B cell (primary cell): Measurements from ENCODE around the gene OR9Q1. TPM values are rescaled to one million over a fixed set of nuclear protein-coding genes. Genes with fewer than 3 reads are reported as not detected.
"Not testable (repeated sequence)": the region's sequence is repeated elsewhere in the genome, so short reads cannot be mapped to it uniquely, and the experiment has no call there.

Source experiments
- ATAC-seq: fragments of 200-7000 bp; cut with Tn5 transposase; one replicate; pipeline ENCODE4 v1.10.0; 2021; ENCODE audit warnings: low read depth, mild to moderate bottlenecking, moderate number of reproducible peaks, moderate library complexity
- CTCF ChIA-PET: fragments of 350-600 bp; sonication (Branson Sonifier 250); formaldehyde crosslinking; loops from one replicate; lab custom pipeline; 2021; ENCODE audit warnings: antibody characterized with exemption, inconsistent platforms; lab: Charles Lee
- POLR2A ChIA-PET: fragments of 350-600 bp; sonication (Branson Sonifier 250); formaldehyde crosslinking; loops from one replicate; lab custom pipeline; 2021; ENCODE audit warnings: antibody characterized with exemption; lab: Charles Lee
- DNase-seq: peaks from one replicate; pipeline ENCODE4 v3.0.0; 2013
- H2AFZ ChIP-seq: 2 replicates; pipeline ENCODE4 v1.6.1; 2012; ENCODE audit warnings: mild to moderate bottlenecking, low read depth, low read length; ENCODE audit not compliant: insufficient read depth, poor library complexity, severe bottlenecking
- H3K27ac ChIP-seq, 2 donors: 1 replicate in 1 of 2; 2 replicates in 1 of 2; pipeline ENCODE4 v1.5.1; 2012 to 2013; ENCODE audit warnings: low read length in 2 of 2, mild to moderate bottlenecking in 2 of 2, moderate library complexity in 1 of 2
- H3K27me3 ChIP-seq, 4 experiments: fragments of 200-600 bp in 1 of 4; sonication (generic) in 1 of 4; replicated peaks in 1 of 4; 1 replicate in 2 of 4; 2 replicates in 2 of 4; pipeline versions ENCODE4 v1.6.1 to v1.7.0; 2013 to 2016; ENCODE audit warnings: low read length in 3 of 4, mild to moderate bottlenecking in 2 of 4, mixed read lengths in 1 of 4, moderate library complexity in 1 of 4; ENCODE audit not compliant: insufficient read depth in 4 of 4, control insufficient read depth in 3 of 4; ENCODE audit errors: control extremely low read depth in 1 of 4
- H3K36me3 ChIP-seq, 2 experiments: replicated peaks in 1 of 2; 1 replicate in 1 of 2; 2 replicates in 1 of 2; pipeline versions ENCODE4 v1.6.1 to v1.7.1; 2013; ENCODE audit warnings: low read length in 1 of 2; ENCODE audit not compliant: insufficient read depth in 2 of 2, control insufficient read depth in 1 of 2; ENCODE audit errors: control extremely low read depth in 1 of 2, extremely low read depth in 1 of 2
- H3K4me1 ChIP-seq, 2 donors: fragments of 200-600 bp in 1 of 2; sonication (generic) in 1 of 2; 1 replicate in 1 of 2; 2 replicates in 1 of 2; pipeline versions ENCODE4 v1.5.1 to v1.6.1; 2013 to 2017; ENCODE audit warnings: low read length in 2 of 2; ENCODE audit not compliant: control insufficient read depth in 2 of 2, insufficient read depth in 2 of 2
- H3K4me2 ChIP-seq: replicated peaks from 2 replicates; pipeline ENCODE3; 2012; ENCODE audit warnings: mild to moderate bottlenecking, low read depth, low read length; ENCODE audit not compliant: poor library complexity, severe bottlenecking
- H3K4me3 ChIP-seq, 5 experiments: fragments of 200-600 bp in 1 of 5; sonication (generic) in 1 of 5; 1 replicate in 3 of 5; 2 replicates in 2 of 5; pipeline versions ENCODE4 v1.5.1 to v1.7.0; 2011 to 2016; ENCODE audit warnings: low read length in 4 of 5, mild to moderate bottlenecking in 4 of 5, low read depth in 2 of 5, control low read depth in 1 of 5, moderate library complexity in 1 of 5; ENCODE audit not compliant: insufficient read depth in 1 of 5; ENCODE audit errors: control extremely low read depth in 1 of 5, extremely low read depth in 1 of 5
- H3K79me2 ChIP-seq: fragments of 200-600 bp; sonication (generic); one replicate; pipeline ENCODE4 v1.6.0; 2016; ENCODE audit warnings: low read length; ENCODE audit not compliant: control insufficient read depth, insufficient read depth
- H3K9ac ChIP-seq: fragments of 200-600 bp; sonication (generic); 2 replicates; pipeline ENCODE4 v1.6.1; 2017; ENCODE audit warnings: mild to moderate bottlenecking, low read length, moderate library complexity
- H3K9me3 ChIP-seq, 3 donors: one replicate each; pipeline versions ENCODE4 v1.6.1 to v1.7.1; 2013; ENCODE audit warnings: low read length in 2 of 3; ENCODE audit not compliant: control insufficient read depth in 2 of 3, insufficient read depth in 1 of 3; ENCODE audit errors: control extremely low read depth in 1 of 3
- H4K20me1 ChIP-seq: 2 replicates; pipeline ENCODE4 v1.6.0; 2012; ENCODE audit warnings: mild to moderate bottlenecking, low read length; ENCODE audit not compliant: insufficient read depth, control insufficient read depth, poor library complexity, severe bottlenecking
- H3K27ac Mint-ChIP-seq: one replicate; pipeline ENCODE4 v1.8.0; 2021; ENCODE audit warnings: mixed read lengths
- H3K27me3 Mint-ChIP-seq: one replicate; pipeline ENCODE4 v1.8.0; 2021; ENCODE audit warnings: mixed read lengths
- H3K4me1 Mint-ChIP-seq: one replicate; pipeline ENCODE4 v1.8.0; 2021; ENCODE audit warnings: mixed read lengths
- H3K4me3 Mint-ChIP-seq: one replicate; pipeline ENCODE4 v1.8.0; 2021; ENCODE audit warnings: mixed read lengths
- H3K9me3 Mint-ChIP-seq: one replicate; pipeline ENCODE4 v1.8.0; 2022; ENCODE audit warnings: mixed read lengths; ENCODE audit not compliant: insufficient read depth
- CTCF ChIP-seq: fragments of 200-600 bp; IDR thresholded peaks from one replicate; pipeline ENCODE4 v1.8.0; 2022; ENCODE audit warnings: antibody characterized with exemption, mild to moderate bottlenecking
- EZH2 ChIP-seq: IDR thresholded peaks from 2 replicates; pipeline ENCODE4 v1.6.1; 2012; ENCODE audit warnings: borderline replicate concordance, low read depth, mild to moderate bottlenecking, moderate library complexity, low read length; ENCODE audit not compliant: insufficient read depth, poor library complexity, severe bottlenecking
- WGBS: methylation state at CpG from one replicate; pipeline ENCODE4 v1.1.5; 2013; ENCODE audit warnings: missing lambda C conversion rate; ENCODE audit not compliant: insufficient coverage; 5-methylcytosine and 5-hydroxymethylcytosine counted together
- intact Hi-C: fragments of 100-400 bp; cut with micrococcal nuclease; formaldehyde crosslinking; loops from one replicate; pipeline ENCODE4 v1.10.0; 2022
- polyA plus RNA-seq: library from polyadenylated mRNA; depleted of rRNA; stranded (reverse); fragments of >200 nt; gene quantifications from 2 replicates; pipeline ENCODE4 v1.2.3, GENCODE V29; 2012
- total RNA-seq, 2 donors: library from RNA; stranded (reverse); fragments of 120-200 nt in 1 of 2; gene quantifications; 1 replicate in 1 of 2; 2 replicates in 1 of 2; pipeline versions ENCODE4 v1.2.3 to v1.2.4, GENCODE V29; 2013 to 2022

Gene OR9Q1
- total and polyA plus RNA-seq, 2 donors (not counting 1 experiment from before 2014, with no cell fraction given): not detected

DNA sequence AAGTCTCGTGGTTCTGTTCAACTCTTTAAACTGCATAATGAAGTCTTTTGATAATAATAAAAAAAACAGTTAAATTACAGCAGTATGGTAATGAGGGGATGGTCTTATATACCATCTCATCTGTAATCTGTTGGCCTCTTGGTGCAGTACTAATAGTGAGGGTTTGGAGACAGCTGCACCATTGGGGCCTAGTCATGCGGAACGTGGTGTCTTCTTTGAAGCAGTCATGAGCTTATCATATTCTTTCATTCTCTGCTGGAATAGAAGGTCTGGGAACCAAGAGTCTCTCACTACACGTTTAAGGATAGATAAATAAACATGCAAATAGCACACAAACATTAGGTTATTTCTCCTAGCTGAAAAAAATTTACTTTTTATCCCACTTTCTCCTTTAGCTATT lies 40.9 kb upstream of the OR9Q1 start:
- WGBS: 57% methylated on average over 1 of the region's 4 CpGs
- DNase-seq: no peak
- H3K27ac Mint-ChIP-seq: no peak overlapping the region
- no peak overlapping the region for H3K27ac ChIP-seq
- no peak for TF ChIP-seq EZH2
- no peak for TF ChIP-seq CTCF
- no peak overlapping the region for H2AFZ ChIP-seq
- H3K4me3 ChIP-seq: no peak overlapping the region
- CTCF ChIA-PET: no interaction called here
- H3K79me2 ChIP-seq: no peaks in the 10 kb centered on the region
- H3K4me1 Mint-ChIP-seq: no peaks in the 10 kb centered on the region
- H4K20me1 ChIP-seq: no peaks in the 10 kb centered on the region
- H3K4me3 Mint-ChIP-seq: no peak overlapping the region
- POLR2A ChIA-PET: no interaction called here
- no peaks in the 10 kb centered on the region for H3K4me1 ChIP-seq
- no peaks in the 10 kb centered on the region for H3K9me3 Mint-ChIP-seq
- peaks cover 8% of the 10 kb centered on the region for H3K27me3 Mint-ChIP-seq
- no peaks in the 10 kb centered on the region for H3K36me3 ChIP-seq
- no peak overlapping the region for H3K4me2 ChIP-seq
- no peaks in the 10 kb centered on the region for H3K9me3 ChIP-seq
- peaks cover 0 to 3% (median 0%) of the 10 kb centered on the region in 4 experiments for H3K27me3 ChIP-seq
- no peak overlapping the region for H3K9ac ChIP-seq
- no peak for ATAC-seq
- intact Hi-C loops: no loop called here

- no peaks in the 10 kb centered on the region for H3K4me1 ChIP-seq
- H3K27ac Mint-ChIP-seq: no peak overlapping the region
- no CpG with 5 or more reads among the region's 3 CpGs for WGBS
- peaks cover 3% of the 10 kb centered on the region for H3K9me3 Mint-ChIP-seq
- CTCF ChIA-PET: no interaction called here
- H3K4me2 ChIP-seq: no peak overlapping the region
- H3K4me3 ChIP-seq: no peak overlapping the region
- H3K9me3 ChIP-seq: no peaks in the 10 kb centered on the region
- no peaks in the 10 kb centered on the region for H3K79me2 ChIP-seq
- no peak overlapping the region for H3K27ac ChIP-seq
- H2AFZ ChIP-seq: no peak overlapping the region
- no peak overlapping the region for H3K4me3 Mint-ChIP-seq
- intact Hi-C loops: no loop called here
- no peaks in the 10 kb centered on the region for H4K20me1 ChIP-seq
- ATAC-seq: no peak
- POLR2A ChIA-PET: no interaction called here
- no peak overlapping the region for H3K9ac ChIP-seq
- no peaks in the 10 kb centered on the region for H3K4me1 Mint-ChIP-seq
- TF ChIP-seq EZH2 (no peak), CTCF (no peak)
- peaks cover 8% of the 10 kb centered on the region for H3K27me3 Mint-ChIP-seq
- no peaks in the 10 kb centered on the region for H3K36me3 ChIP-seq
- DNase-seq: no peak
- H3K27me3 ChIP-seq: peaks cover 0 to 3% (median 0%) of the 10 kb centered on the region in 4 experiments
These were observed 40.5 kb upstream of the OR9Q1 start for GRCh38 chr11:57983191-57983590.

- CTCF ChIA-PET, H3K9ac ChIP-seq, H3K4me1 Mint-ChIP-seq: not testable (repeated sequence)
These were observed 24.2 kb upstream of the OR9Q1 start for GRCh38 chr11:57999523-57999922.

More at GRCh38 chr11:57999523-57999922, 24.2 kb upstream of the OR9Q1 start:
- H3K27ac Mint-ChIP-seq, H3K27ac ChIP-seq, H3K79me2 ChIP-seq, DNase-seq, H3K36me3 ChIP-seq, ATAC-seq, H3K4me3 Mint-ChIP-seq, H3K4me3 ChIP-seq, H2AFZ ChIP-seq, intact Hi-C loops, H3K4me2 ChIP-seq, H4K20me1 ChIP-seq, POLR2A ChIA-PET, H3K4me1 ChIP-seq, H3K9me3 Mint-ChIP-seq, H3K27me3 ChIP-seq, H3K9me3 ChIP-seq: not testable (repeated sequence)
- peaks cover 29% of the 10 kb centered on the region for H3K27me3 Mint-ChIP-seq
- no CpG with 5 or more reads among the region's 13 CpGs for WGBS
